Chondrocyte (in vitro differentiated cells): ENCODE results near the gene CDKN1A. TPM values are rescaled to one million over a fixed set of nuclear protein-coding genes. Genes with fewer than 3 reads are reported as not detected.
"Not testable (repeated sequence)": the region's sequence is repeated elsewhere in the genome, so short reads cannot be mapped to it uniquely, and the experiment has no call there.

Source experiments
- DNase-seq: peaks from one replicate; pipeline ENCODE4 v3.0.0; 2021; ENCODE audit warnings: mixed read lengths, low spot score
- H3K27ac Mint-ChIP-seq: one replicate; pipeline ENCODE4 v1.8.0; 2021; ENCODE audit warnings: mild to moderate bottlenecking, moderate library complexity, mixed read lengths; ENCODE audit not compliant: unreplicated experiment
- H3K27me3 Mint-ChIP-seq: 2 replicates; pipeline ENCODE4 v1.8.0; 2021; ENCODE audit warnings: low read depth, mixed read lengths
- H3K36me3 Mint-ChIP-seq: 2 replicates; pipeline ENCODE4 v1.8.0; 2021; ENCODE audit warnings: low read depth, mixed read lengths
- H3K4me1 Mint-ChIP-seq: 2 replicates; pipeline ENCODE4 v1.8.0; 2021; ENCODE audit warnings: low read depth, mild to moderate bottlenecking, mixed read lengths
- H3K4me3 Mint-ChIP-seq: one replicate; pipeline ENCODE4 v1.8.0; 2021; ENCODE audit warnings: mild to moderate bottlenecking, moderate library complexity, mixed read lengths; ENCODE audit not compliant: unreplicated experiment
- H3K9me3 Mint-ChIP-seq: 2 replicates; pipeline ENCODE4 v1.8.0; 2021; ENCODE audit warnings: low read depth, mixed read lengths
- CTCF ChIP-seq: fragments of 200-600 bp; sonication (generic); IDR thresholded peaks from 2 replicates; pipeline ENCODE4 v1.5.0; 2021; ENCODE audit warnings: antibody characterized with exemption, mild to moderate bottlenecking, moderate library complexity
- total RNA-seq: library from RNA; stranded (reverse); gene quantifications from 3 replicates; pipeline ENCODE4 v1.2.1, GENCODE V29; 2021

The CDKN1A gene
- total RNA-seq, 1 donor from 2014 or later, result 303 TPM

- H3K27me3 Mint-ChIP-seq, result no peaks in the 10 kb centered on the region
- H3K4me3 Mint-ChIP-seq, result no peak overlapping the region
- H3K36me3 Mint-ChIP-seq, result no peaks in the 10 kb centered on the region
- DNase-seq, result peak; percentile 28
- no peaks in the 10 kb centered on the region for H3K9me3 Mint-ChIP-seq
- no peak for TF ChIP-seq CTCF
- H3K27ac Mint-ChIP-seq, result no peak overlapping the region
- peaks cover 13% of the 10 kb centered on the region for H3K4me1 Mint-ChIP-seq
These were observed 27.6 kb upstream of the CDKN1A start for GRCh38 chr6:36650848-36651478.

- Mint-ChIP-seq H3K36me3 (no peaks in the 10 kb centered on the region), H3K27me3 (no peaks in the 10 kb centered on the region), H3K4me3 (no peak overlapping the region), H3K27ac (no peak overlapping the region), H3K4me1 (peaks cover 13% of the 10 kb centered on the region), H3K9me3 (no peaks in the 10 kb centered on the region)
- DNase-seq, result peak; percentile 13
- no peak for TF ChIP-seq CTCF
These were observed 26.7 kb upstream of the CDKN1A start for GRCh38 chr6:36651659-36652379.

GRCh38 chr6:36654469-36654868, 24.0 kb upstream of the CDKN1A start:
- not testable (repeated sequence) for H3K36me3 Mint-ChIP-seq, H3K27ac Mint-ChIP-seq, DNase-seq, H3K27me3 Mint-ChIP-seq, H3K4me3 Mint-ChIP-seq, H3K9me3 Mint-ChIP-seq
- peaks cover 13% of the 10 kb centered on the region for H3K4me1 Mint-ChIP-seq

GRCh38 chr6:36655085-36655724, 23.3 kb upstream of the CDKN1A start:
- no peak for TF ChIP-seq CTCF
- Mint-ChIP-seq H3K9me3 (no peaks in the 10 kb centered on the region), H3K4me1 (peaks cover 7% of the 10 kb centered on the region), H3K27me3 (no peaks in the 10 kb centered on the region), H3K36me3 (no peaks in the 10 kb centered on the region), H3K27ac (no peak overlapping the region), H3K4me3 (no peak overlapping the region)
- no peak for DNase-seq

- H3K4me1 Mint-ChIP-seq, result peaks cover 7% of the 10 kb centered on the region
- DNase-seq, result no peak
- H3K36me3 Mint-ChIP-seq, result no peaks in the 10 kb centered on the region
- H3K9me3 Mint-ChIP-seq, result no peaks in the 10 kb centered on the region
- H3K4me3 Mint-ChIP-seq, result no peak overlapping the region
- no peak for TF ChIP-seq CTCF
- H3K27ac Mint-ChIP-seq, result no peak overlapping the region
- H3K27me3 Mint-ChIP-seq, result no peaks in the 10 kb centered on the region
These were observed 22.1 kb upstream of the CDKN1A start for GRCh38 chr6:36656441-36656840.
